Kidney epithelial cell (primary cell): ENCODE measurements around the gene DBP. TPM values are rescaled to one million over a fixed set of nuclear protein-coding genes. Genes with fewer than 3 reads are reported as not detected.
A peak's percentile ranks its signal among the peaks of the same experiment; 100 is the strongest.
"Not testable (repeated sequence)": the region's sequence is repeated elsewhere in the genome, so short reads cannot be mapped to it uniquely, and the experiment has no call there.

Experiments
- DNase-seq: peaks from one replicate; pipeline ENCODE4 v3.0.0-alpha.2; 2010; ENCODE audit warnings: low read depth
- H3K27me3 ChIP-seq: 2 replicates; pipeline ENCODE4 v1.6.0; 2011; ENCODE audit warnings: low read length; ENCODE audit not compliant: control insufficient read depth, insufficient read depth
- H3K36me3 ChIP-seq: 2 replicates; pipeline ENCODE4 v1.5.1; 2011; ENCODE audit warnings: low read length; ENCODE audit not compliant: control insufficient read depth, insufficient read depth
- H3K4me3 ChIP-seq: 2 replicates; pipeline ENCODE4 v1.5.1; 2011; ENCODE audit warnings: low read depth, mild to moderate bottlenecking, control low read depth, low read length
- CTCF ChIP-seq: IDR thresholded peaks from 2 replicates; pipeline ENCODE4 v1.5.1; 2011; ENCODE audit warnings: mild to moderate bottlenecking, moderate library complexity, low read length, control low read depth, inconsistent platforms; ENCODE audit not compliant: insufficient read depth, poor library complexity, severe bottlenecking
- total RNA-seq: library from RNA; depleted of rRNA; stranded (reverse); fragments of >200 nt; gene quantifications from 2 replicates; pipeline ENCODE4 v1.2.3, GENCODE V29; 2015

DBP gene
- total RNA-seq, 1 donor from 2014 or later = 1.6 TPM

GRCh38 chr19:48680436-48681126 is 43.4 kb upstream of the DBP start:
- peaks cover 9% of the 10 kb centered on the region for H3K27me3 ChIP-seq
- no peak for TF ChIP-seq CTCF
- H3K4me3 ChIP-seq = no peak overlapping the region
- no peaks in the 10 kb centered on the region for H3K36me3 ChIP-seq
- DNase-seq = no peak

- H3K4me3 ChIP-seq, H3K36me3 ChIP-seq, DNase-seq: not testable (repeated sequence)
- H3K27me3 ChIP-seq = peaks cover 10% of the 10 kb centered on the region
These were observed 42.8 kb upstream of the DBP start for GRCh38 chr19:48680006-48680405.

- H3K36me3 ChIP-seq = no peaks in the 10 kb centered on the region
- no peak for TF ChIP-seq CTCF
- peaks cover 10% of the 10 kb centered on the region for H3K27me3 ChIP-seq
- no peak overlapping the region for H3K4me3 ChIP-seq
- no peak for DNase-seq
These were observed 41.0 kb upstream of the DBP start for GRCh38 chr19:48678201-48678600.

- H3K36me3 ChIP-seq = no peaks in the 10 kb centered on the region
- H3K4me3 ChIP-seq = no peak overlapping the region
- TF ChIP-seq CTCF = no peak
- DNase-seq = no peak
- H3K27me3 ChIP-seq = peaks cover 10% of the 10 kb centered on the region
These were observed 39.7 kb upstream of the DBP start for GRCh38 chr19:48676887-48677286.

- TF ChIP-seq CTCF = no peak
- DNase-seq = no peak
- Histone ChIP-seq H3K36me3 (no peaks in the 10 kb centered on the region), H3K4me3 (no peak overlapping the region), H3K27me3 (peaks cover 10% of the 10 kb centered on the region)
These were observed 39.3 kb upstream of the DBP start for GRCh38 chr19:48676487-48676886.

GRCh38 chr19:48674921-48675824 is 38.0 kb upstream of the DBP start:
- no peak for DNase-seq

More at GRCh38 chr19:48674921-48675824, 38.0 kb upstream of the DBP start:
- Histone ChIP-seq H3K4me3 (no peak overlapping the region), H3K27me3 (peaks cover 8% of the 10 kb centered on the region), H3K36me3 (no peaks in the 10 kb centered on the region)
- TF ChIP-seq CTCF = peak; percentile 89
